MM.1S (cell line): ENCODE results near the gene SERAC1.
"Not testable (repeated sequence)": the region's sequence is repeated elsewhere in the genome, so short reads cannot be mapped to it uniquely, and the experiment has no call there.

Source experiments
- DNase-seq: peaks from one replicate; pipeline ENCODE4 v3.0.0-alpha.2; 2015
- H2AFZ ChIP-seq: fragments of 300-600 bp; sonication (generic); 2 replicates; pipeline ENCODE4 v1.6.0; 2016; ENCODE audit warnings: antibody characterized with exemption, low read length
- H3F3A ChIP-seq: fragments of 300-600 bp; sonication (generic); 2 replicates; pipeline ENCODE4 v1.6.1; 2016; ENCODE audit warnings: mild to moderate bottlenecking, antibody characterized with exemption, low read length, moderate library complexity, mixed read lengths; ENCODE audit not compliant: insufficient read depth
- H3K27ac ChIP-seq: fragments of 300-600 bp; sonication (generic); 2 replicates; pipeline ENCODE4 v1.5.1; 2016; ENCODE audit warnings: mild to moderate bottlenecking, low read length
- H3K27me3 ChIP-seq: fragments of 300-600 bp; sonication (generic); replicated peaks from 2 replicates; pipeline ENCODE4 v1.6.0; 2016; ENCODE audit warnings: low read length; ENCODE audit not compliant: insufficient read depth
- H3K36me3 ChIP-seq: fragments of 300-600 bp; sonication (generic); replicated peaks from 2 replicates; pipeline ENCODE4 v1.6.1; 2016; ENCODE audit warnings: mild to moderate bottlenecking, low read length, mixed read lengths; ENCODE audit not compliant: insufficient read depth
- H3K4me1 ChIP-seq: fragments of 300-600 bp; sonication (generic); 2 replicates; pipeline ENCODE4 v1.6.1; 2016; ENCODE audit warnings: low read length, mixed read lengths
- H3K4me2 ChIP-seq: fragments of 300-600 bp; sonication (generic); 2 replicates; pipeline ENCODE4 v1.6.0; 2016; ENCODE audit warnings: low read depth, low read length
- H3K4me3 ChIP-seq: fragments of 300-600 bp; sonication (generic); 2 replicates; pipeline ENCODE4 v1.5.1; 2016; ENCODE audit warnings: low read length, mixed read lengths
- H3K79me2 ChIP-seq: fragments of 300-600 bp; sonication (generic); 2 replicates; pipeline ENCODE4 v1.6.1; 2016; ENCODE audit warnings: mixed run types, low read length, mixed read lengths
- H3K9ac ChIP-seq: fragments of 300-600 bp; sonication (generic); 2 replicates; pipeline ENCODE4 v1.6.1; 2016; ENCODE audit warnings: low read length, mixed read lengths
- H3K9me2 ChIP-seq: fragments of 300-600 bp; sonication (generic); replicated peaks from 2 replicates; pipeline ENCODE4 v1.6.1; 2016; ENCODE audit warnings: mild to moderate bottlenecking, low read length, mixed read lengths; ENCODE audit not compliant: insufficient read depth
- H3K9me3 ChIP-seq: fragments of 300-600 bp; sonication (generic); replicated peaks from 2 replicates; pipeline ENCODE4 v1.6.1; 2016; ENCODE audit warnings: mild to moderate bottlenecking, low read length, mixed read lengths; ENCODE audit not compliant: insufficient read depth
- H4K20me1 ChIP-seq: fragments of 300-600 bp; sonication (generic); 2 replicates; pipeline ENCODE4 v1.6.1; 2016; ENCODE audit warnings: mild to moderate bottlenecking, low read length, moderate library complexity, mixed read lengths; ENCODE audit not compliant: insufficient read depth
- EZH2 ChIP-seq: fragments of 300-600 bp; sonication (generic); optimal IDR thresholded peaks from 2 replicates; pipeline ENCODE3; 2017; ENCODE audit warnings: low read depth, mild to moderate bottlenecking, antibody characterized with exemption, low read length, mixed read lengths
- EZH2phosphoT487 ChIP-seq: fragments of 300-600 bp; sonication (generic); IDR thresholded peaks from 2 replicates; pipeline ENCODE4 v1.6.1; 2018; ENCODE audit warnings: antibody characterized with exemption, low read length
- TF ChIP-seq, protein P1 (sequence below): fragments of 300-600 bp; sonication (generic); IDR thresholded peaks from 2 replicates; pipeline ENCODE4 v1.5.1; 2016; ENCODE audit warnings: antibody characterized with exemption, low read length, mixed read lengths

The SERAC1 gene

DNA sequence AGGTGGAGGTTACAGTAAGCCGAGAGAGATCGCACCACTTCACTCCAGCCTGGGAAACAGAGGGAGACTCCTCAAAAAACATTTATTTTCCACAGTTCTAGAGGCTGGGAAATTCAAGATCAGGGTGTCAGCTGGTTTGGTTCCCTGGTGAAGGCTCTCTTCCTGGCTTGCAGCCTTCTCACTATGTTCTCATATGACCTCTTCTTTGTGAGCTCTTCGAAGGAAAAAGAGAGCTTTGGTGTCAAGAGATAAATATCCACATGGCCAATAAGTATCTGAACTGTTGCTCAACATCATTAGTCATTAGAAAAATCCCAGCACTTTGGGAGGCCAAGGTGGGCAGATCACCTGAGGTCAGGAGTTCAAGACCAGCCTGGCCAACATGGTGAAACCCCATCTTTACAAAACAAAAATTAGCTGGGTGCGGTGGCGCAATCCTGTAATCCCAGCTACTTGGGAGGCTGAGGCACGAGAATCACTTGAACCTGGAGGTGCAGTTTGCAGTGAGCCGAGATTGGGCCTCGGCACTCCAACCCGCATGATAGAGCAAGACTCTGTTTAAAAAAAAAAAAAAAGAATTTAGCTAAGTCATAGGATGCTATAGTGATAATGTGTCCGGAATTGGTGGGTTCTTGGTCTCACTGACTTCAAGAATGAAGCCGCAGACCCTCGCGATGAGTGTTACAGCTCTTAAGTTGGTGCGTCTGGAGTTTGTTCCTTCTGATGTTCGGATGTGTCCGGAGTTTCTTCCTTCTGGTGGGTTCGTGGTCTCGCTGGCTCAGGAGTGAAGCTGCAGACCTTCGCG lies 40.4 kb upstream of the SERAC1 start:
- peak overlapping the region; percentile 70; the same call in 1 of the 2 replicates for H3K27ac ChIP-seq
- not testable (repeated sequence) for H3K79me2 ChIP-seq, H2AFZ ChIP-seq, H3K4me2 ChIP-seq, H3K27me3 ChIP-seq, H3K36me3 ChIP-seq, H3K9me2 ChIP-seq, H3K9ac ChIP-seq, H3K9me3 ChIP-seq, H3K4me3 ChIP-seq, H3F3A ChIP-seq, H4K20me1 ChIP-seq, DNase-seq
- H3K4me1 ChIP-seq: peaks cover 18% of the 10 kb centered on the region

DNA sequence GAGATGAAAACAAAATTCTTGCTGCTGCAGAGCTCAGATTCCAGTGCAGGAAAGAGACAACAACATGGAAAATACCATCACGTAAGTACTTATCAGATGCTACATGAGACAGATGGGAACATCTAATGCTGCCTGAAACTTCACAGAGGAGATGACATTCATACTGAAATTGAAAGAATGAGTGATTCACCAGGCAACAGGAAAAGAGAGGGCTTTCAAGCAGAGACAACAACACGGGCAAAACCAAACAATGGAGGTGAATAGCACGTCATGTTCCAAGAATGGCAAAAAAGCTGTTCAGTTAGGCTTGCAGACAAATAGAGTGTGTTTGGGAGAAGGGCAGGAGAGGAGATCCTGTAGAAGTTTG lies 39.3 kb upstream of the SERAC1 start:
- peak overlapping the region; percentile 49; the same call in 1 of the 2 replicates for H3K4me2 ChIP-seq
- H3K36me3 ChIP-seq: no peaks in the 10 kb centered on the region
- no peaks in the 10 kb centered on the region for H3K79me2 ChIP-seq
- H3F3A ChIP-seq: 0 out of 2 replicates have a peak, but pooled peaks cover 3% of the 10 kb centered on the region
- H3K9me2 ChIP-seq: no peaks in the 10 kb centered on the region
- no peak for DNase-seq
- peak overlapping the region; percentile 70; the same call in 1 of the 2 replicates for H3K27ac ChIP-seq
- H2AFZ ChIP-seq: peak overlapping the region; percentile 56; the same call in 1 of the 2 replicates
- no peaks in the 10 kb centered on the region for H4K20me1 ChIP-seq
- no peak for TF ChIP-seq EZH2
- no peak for TF ChIP-seq EZH2phosphoT487
- TF ChIP-seq, protein P1, sequence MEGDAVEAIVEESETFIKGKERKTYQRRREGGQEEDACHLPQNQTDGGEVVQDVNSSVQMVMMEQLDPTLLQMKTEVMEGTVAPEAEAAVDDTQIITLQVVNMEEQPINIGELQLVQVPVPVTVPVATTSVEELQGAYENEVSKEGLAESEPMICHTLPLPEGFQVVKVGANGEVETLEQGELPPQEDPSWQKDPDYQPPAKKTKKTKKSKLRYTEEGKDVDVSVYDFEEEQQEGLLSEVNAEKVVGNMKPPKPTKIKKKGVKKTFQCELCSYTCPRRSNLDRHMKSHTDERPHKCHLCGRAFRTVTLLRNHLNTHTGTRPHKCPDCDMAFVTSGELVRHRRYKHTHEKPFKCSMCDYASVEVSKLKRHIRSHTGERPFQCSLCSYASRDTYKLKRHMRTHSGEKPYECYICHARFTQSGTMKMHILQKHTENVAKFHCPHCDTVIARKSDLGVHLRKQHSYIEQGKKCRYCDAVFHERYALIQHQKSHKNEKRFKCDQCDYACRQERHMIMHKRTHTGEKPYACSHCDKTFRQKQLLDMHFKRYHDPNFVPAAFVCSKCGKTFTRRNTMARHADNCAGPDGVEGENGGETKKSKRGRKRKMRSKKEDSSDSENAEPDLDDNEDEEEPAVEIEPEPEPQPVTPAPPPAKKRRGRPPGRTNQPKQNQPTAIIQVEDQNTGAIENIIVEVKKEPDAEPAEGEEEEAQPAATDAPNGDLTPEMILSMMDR: no peak
- no peaks in the 10 kb centered on the region for H3K27me3 ChIP-seq
- H3K9ac ChIP-seq: 0 out of 2 replicates have a peak overlapping the region, but pooled peaks have one; percentile 25
- no peaks in the 10 kb centered on the region for H3K9me3 ChIP-seq
- peaks cover 18% of the 10 kb centered on the region for H3K4me1 ChIP-seq
- H3K4me3 ChIP-seq: 0 out of 2 replicates have a peak overlapping the region, but pooled peaks have one; percentile 2

DNA sequence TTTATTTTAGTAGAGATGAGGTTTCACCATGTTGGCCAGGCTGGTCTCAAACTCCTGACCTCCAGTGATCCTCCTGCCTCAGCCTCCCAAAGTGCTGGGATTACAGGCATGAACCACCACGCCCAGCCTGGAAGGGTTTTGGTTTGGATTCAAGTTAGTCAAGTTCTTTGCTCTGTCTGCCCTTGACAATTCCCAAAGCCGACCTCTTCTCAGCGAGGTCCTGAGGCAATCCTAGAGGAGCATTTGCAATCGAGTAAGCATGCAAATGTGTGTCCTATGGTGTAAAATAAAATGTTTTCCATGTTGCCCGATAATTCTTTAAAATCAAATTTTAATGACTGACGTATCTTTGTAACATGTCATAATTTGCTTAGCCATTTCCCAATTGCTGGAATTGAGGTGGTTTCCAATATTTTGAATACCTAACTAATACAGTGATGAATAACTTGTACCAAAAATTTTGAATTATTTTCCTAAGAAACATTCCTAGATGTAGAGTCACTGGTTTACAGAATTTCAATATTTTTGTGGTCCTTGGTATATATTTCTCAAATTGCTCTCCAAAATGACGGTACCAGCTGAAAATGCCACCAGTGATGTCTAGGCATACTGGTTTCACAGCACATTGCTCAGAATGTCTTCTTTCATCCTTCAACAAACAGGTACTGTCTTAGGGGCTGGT lies 38.8 kb upstream of the SERAC1 start:
- TF ChIP-seq, protein P1: no peak
- no peak for TF ChIP-seq EZH2phosphoT487
- TF ChIP-seq EZH2: no peak
- H3K9me2 ChIP-seq: no peaks in the 10 kb centered on the region
- no peaks in the 10 kb centered on the region for H3K9me3 ChIP-seq
- H3K27ac ChIP-seq: peak overlapping the region; percentile 70; the same call in 1 of the 2 replicates
- H3K79me2 ChIP-seq: no peaks in the 10 kb centered on the region
- 0 out of 2 replicates have a peak, but pooled peaks cover 3% of the 10 kb centered on the region for H3F3A ChIP-seq
- peak overlapping the region; percentile 49; the same call in 1 of the 2 replicates for H3K4me2 ChIP-seq
- no peaks in the 10 kb centered on the region for H3K27me3 ChIP-seq
- peaks cover 22% of the 10 kb centered on the region for H3K4me1 ChIP-seq
- 0 out of 2 replicates have a peak overlapping the region, but pooled peaks have one; percentile 2 for H3K4me3 ChIP-seq
- no peak for DNase-seq
- 0 out of 2 replicates have a peak overlapping the region, but pooled peaks have one; percentile 56 for H2AFZ ChIP-seq
- no peaks in the 10 kb centered on the region for H3K36me3 ChIP-seq
- H4K20me1 ChIP-seq: no peaks in the 10 kb centered on the region
- no peak overlapping the region for H3K9ac ChIP-seq
